HepG2 (cell line): ENCODE results near the gene LGR6. TPM values are rescaled to one million over a fixed set of nuclear protein-coding genes. Genes with fewer than 3 reads are reported as not detected.

Source experiments
- AGO2 ChIP-seq: fragments of 200-400 bp; formaldehyde crosslinking; optimal IDR thresholded peaks from 2 replicates; pipeline ENCODE3; 2017; ENCODE audit warnings: mild to moderate bottlenecking, low read depth, low read length, moderate library complexity
- CAMTA2 ChIP-seq: sonication (generic); formaldehyde crosslinking; IDR thresholded peaks from 2 replicates; pipeline ENCODE4 v1.4.0; 2020; ENCODE audit warnings: mild to moderate bottlenecking, missing genetic modification reagents, borderline replicate concordance
- CENPT ChIP-seq: sonication (generic); formaldehyde crosslinking; IDR thresholded peaks from 2 replicates; pipeline ENCODE4 v1.8.0; 2022; ENCODE audit warnings: low read depth, mild to moderate bottlenecking, moderate library complexity, missing genetic modification reagents
- HNRNPK ChIP-seq: fragments of 200-400 bp; formaldehyde crosslinking; IDR thresholded peaks from 2 replicates; pipeline ENCODE4 v1.6.1; 2018; ENCODE audit warnings: low read length, low read depth, moderate library complexity, mild to moderate bottlenecking; ENCODE audit not compliant: poor library complexity, severe bottlenecking
- JUNB ChIP-seq: sonication (generic); formaldehyde crosslinking; IDR thresholded peaks from 2 replicates; pipeline ENCODE4 v1.8.0; 2022; ENCODE audit warnings: missing genetic modification reagents, mild to moderate bottlenecking, borderline replicate concordance
- MED13 ChIP-seq: sonication (generic); formaldehyde crosslinking; IDR thresholded peaks from 2 replicates; pipeline ENCODE4 v1.5.0; 2020; ENCODE audit warnings: missing genetic modification reagents
- NR2C2 ChIP-seq: sonication (generic); formaldehyde crosslinking; IDR thresholded peaks from 2 replicates; pipeline ENCODE4 v1.4.0; 2020; ENCODE audit warnings: missing genetic modification reagents, mild to moderate bottlenecking, moderate library complexity, borderline replicate concordance
- PCBP2 ChIP-seq: fragments of 200-400 bp; formaldehyde crosslinking; optimal IDR thresholded peaks from 2 replicates; pipeline ENCODE3; 2018; ENCODE audit warnings: low read length, low read depth; ENCODE audit not compliant: poor library complexity, severe bottlenecking
- POLR2AphosphoS5 ChIP-seq: IDR thresholded peaks from 2 replicates; pipeline ENCODE4 v1.6.1; 2012; ENCODE audit warnings: low read depth, low read length
- PRDM15 ChIP-seq: sonication (generic); formaldehyde crosslinking; IDR thresholded peaks from 2 replicates; pipeline ENCODE4 v1.4.0; 2020; ENCODE audit warnings: missing genetic modification reagents
- SOX6 ChIP-seq, 2 experiments: fragments of 450-650 bp in 1 of 2; sonication (generic) in 1 of 2; formaldehyde crosslinking in 1 of 2; IDR thresholded peaks; 2 replicates each; pipeline versions ENCODE4 v1.4.0 to v1.6.1; 2017 to 2020; ENCODE audit warnings: antibody characterized with exemption in 1 of 2, mild to moderate bottlenecking in 1 of 2, missing genetic modification reagents in 1 of 2
- SP1 ChIP-seq, 2 experiments: fragments of 450-650 bp in 1 of 2; sonication (generic) in 1 of 2; formaldehyde crosslinking in 1 of 2; IDR thresholded peaks; 2 replicates each; pipeline versions ENCODE4 v1.4.0 to v1.6.1; 2016 to 2020; ENCODE audit warnings: missing genetic modification reagents in 1 of 2
- XBP1 ChIP-seq: sonication (generic); formaldehyde crosslinking; IDR thresholded peaks from 2 replicates; pipeline ENCODE4 v1.5.0; 2020; ENCODE audit warnings: missing genetic modification reagents
- ZBTB21 ChIP-seq: sonication (generic); formaldehyde crosslinking; IDR thresholded peaks from 2 replicates; pipeline ENCODE4 v1.4.0; 2020; ENCODE audit warnings: missing genetic modification reagents
- ZFYVE20 ChIP-seq: sonication (generic); formaldehyde crosslinking; IDR thresholded peaks from 2 replicates; pipeline ENCODE4 v1.8.0; 2023; ENCODE audit warnings: low read depth, mild to moderate bottlenecking, moderate library complexity, missing genetic modification reagents, borderline replicate concordance
- ZMAT3 ChIP-seq: sonication (generic); formaldehyde crosslinking; conservative IDR thresholded peaks from 2 replicates; pipeline ENCODE4 v1.7.0; 2021; ENCODE audit warnings: missing genetic modification reagents
- ZNF576 ChIP-seq: sonication (generic); formaldehyde crosslinking; IDR thresholded peaks from 2 replicates; pipeline ENCODE4 v1.4.0; 2020; ENCODE audit warnings: mild to moderate bottlenecking, missing genetic modification reagents
- ZNF652 ChIP-seq: IDR thresholded peaks from 2 replicates; pipeline ENCODE4 v1.6.1; 2016; ENCODE audit warnings: low read depth, borderline replicate concordance
- ZNF704 ChIP-seq: sonication (generic); formaldehyde crosslinking; IDR thresholded peaks from 2 replicates; pipeline ENCODE4 v1.8.1; 2023; ENCODE audit warnings: mild to moderate bottlenecking, inconsistent platforms, moderate library complexity, missing genetic modification reagents, borderline replicate concordance
- polyA plus RNA-seq, 8 experiments: library from polyadenylated mRNA; depleted of rRNA in 3 of 8; stranded (reverse) in 7 of 8; unstranded in 1 of 8; fragments of >200 nt; fragmentation: Illumina TruSeq in 4 of 8; extraction: Trizol in 4 of 8; gene quantifications; 2 replicates each; pipeline versions ENCODE4 v1.2.1 to v1.2.3, GENCODE V29; 2011 to 2016; ENCODE audit warnings: low read depth in 4 of 8, missing spikeins in 1 of 8, mixed read lengths in 1 of 8; ENCODE audit not compliant: insufficient read depth in 1 of 8
- total RNA-seq, 5 experiments: library from RNA; depleted of rRNA; stranded (reverse); fragments of >200 nt; fragmentation: Illumina TruSeq; extraction: Trizol; gene quantifications; 2 replicates each; pipeline ENCODE4 v1.2.3, GENCODE V29; 2016; ENCODE audit warnings: low read depth in 1 of 5

Gene LGR6
- total and polyA plus RNA-seq, 2 of the 13 experiments (the other 11 are each of a cell fraction or from before 2014, with no cell fraction given), result 0.07 TPM; not detected in 1

DNA sequence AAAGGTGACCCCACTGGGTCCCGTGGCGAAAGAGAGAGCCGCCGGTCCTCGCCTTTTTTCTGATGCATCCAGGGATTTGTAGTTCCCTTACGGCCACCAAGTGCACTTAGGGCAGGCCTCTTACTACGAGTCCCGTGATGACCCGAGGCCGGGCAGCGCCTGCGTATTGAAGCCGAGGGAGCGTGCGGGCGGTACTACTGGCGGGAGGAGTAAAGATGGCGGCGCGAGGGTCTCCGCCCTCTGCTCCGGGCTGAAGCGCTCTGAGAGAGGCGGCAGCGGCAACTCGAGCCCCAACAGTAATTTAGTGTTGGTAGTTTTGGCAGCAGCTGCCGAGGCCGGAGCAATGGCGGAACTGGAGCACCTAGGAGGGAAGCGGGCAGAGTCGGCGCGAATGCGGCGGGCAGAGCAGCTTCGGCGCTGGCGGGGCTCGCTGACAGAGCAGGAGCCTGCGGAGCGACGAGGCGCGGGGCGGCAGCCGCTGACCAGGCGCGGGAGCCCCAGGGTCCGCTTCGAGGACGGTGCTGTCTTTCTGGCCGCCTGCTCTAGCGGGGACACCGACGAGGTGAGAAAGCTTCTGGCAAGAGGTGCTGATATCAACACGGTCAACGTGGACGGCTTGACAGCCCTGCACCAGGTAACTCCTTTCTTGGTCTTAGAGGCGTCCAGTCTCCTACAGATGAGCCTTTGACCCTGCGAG, 155.1 kb downstream of the LGR6 start, which contains the start of gene PPP1R12B (continued):
- peak; percentile 62; the same call in 1 of the 2 replicates for TF ChIP-seq POLR2AphosphoS5
- TF ChIP-seq PCBP2, result no peak
- no peak for TF ChIP-seq SP1 (IDR thresholded peaks at IDR 0.05)
- TF ChIP-seq SP1 (CRISPR knock-in tag; IDR thresholded peaks at IDR 0.05), result peak; percentile 47; the same call in 1 of the 2 replicates
- no peak for TF ChIP-seq SOX6 (IDR thresholded peaks at IDR 0.05)
- TF ChIP-seq SOX6 (CRISPR knock-in tag; IDR thresholded peaks at IDR 0.05), result peak; percentile 60
- peak; percentile 80; the same call in 1 of the 2 replicates for TF ChIP-seq ZNF704 (CRISPR knock-in tag)
- TF ChIP-seq MED13 (CRISPR knock-in tag), result peak; percentile 82
- peak; percentile 65 for TF ChIP-seq AGO2
- no peak for TF ChIP-seq HNRNPK
- no peak for TF ChIP-seq XBP1 (CRISPR knock-in tag)
- no peak for TF ChIP-seq CENPT (CRISPR knock-in tag)
- TF ChIP-seq JUNB (CRISPR knock-in tag), result no peak
- TF ChIP-seq ZMAT3, result 0 out of 2 replicates have a peak, but pooled peaks have one; percentile 33
- TF ChIP-seq ZFYVE20, result no peak
- peak; percentile 99 for TF ChIP-seq NR2C2 (CRISPR knock-in tag)
- peak; percentile 61 for TF ChIP-seq PRDM15 (CRISPR knock-in tag)
- no peak; the same call in 1 of the 2 replicates for TF ChIP-seq ZBTB21 (CRISPR knock-in tag)
- no peak for TF ChIP-seq ZNF652 (CRISPR knock-in tag)
- TF ChIP-seq ZNF576 (CRISPR knock-in tag), result no peak
- TF ChIP-seq CAMTA2 (CRISPR knock-in tag), result 0 out of 2 replicates have a peak, but pooled peaks have one; percentile 69
